Adrenal gland (tissue), 12 donors: Measurements from ENCODE around the gene SLC5A11. TPM values are rescaled to one million over a fixed set of nuclear protein-coding genes. Genes with fewer than 3 reads are reported as not detected.

Source experiments
- DNase-seq, 7 donors: peaks; one replicate each; pipeline ENCODE4 v3.0.0-alpha.2; 2019 to 2020
- H3K27ac ChIP-seq, 5 donors: fragments of 200-600 bp; sonication (generic) in 4 of 5; 1 replicate in 3 of 5; 2 replicates in 2 of 5; pipeline versions ENCODE4 v1.5.1 to v1.8.0; 2016 to 2020; ENCODE audit warnings: mild to moderate bottlenecking in 1 of 5
- H3K27me3 ChIP-seq: fragments of 200-600 bp; 2 replicates; pipeline ENCODE4 v1.8.0; 2021
- H3K36me3 ChIP-seq, 2 donors: fragments of 200-600 bp; replicated peaks in 1 of 2; 1 replicate in 1 of 2; 2 replicates in 1 of 2; pipeline versions ENCODE4 v1.5.1 to v1.8.0; 2018 to 2022
- H3K4me1 ChIP-seq, 2 donors: fragments of 200-600 bp; replicated peaks in 1 of 2; 1 replicate in 1 of 2; 2 replicates in 1 of 2; pipeline versions ENCODE4 v1.5.1 to v1.8.0; 2018 to 2021
- H3K4me3 ChIP-seq, 4 donors: fragments of 200-600 bp; sonication (generic) in 3 of 4; one replicate each; pipeline ENCODE4 v1.5.1; 2016 to 2018
- H3K9me3 ChIP-seq, 3 donors: fragments of 200-600 bp; sonication (generic) in 1 of 3; replicated peaks in 1 of 3; 1 replicate in 2 of 3; 2 replicates in 1 of 3; pipeline versions ENCODE4 v1.5.1 to v1.8.0; 2016 to 2021
- CTCF ChIP-seq, 6 experiments: fragments of 450-650 bp in 4 of 6; fragments of 200-600 bp in 2 of 6; sonication (generic) in 1 of 6; IDR thresholded peaks; 1 replicate in 5 of 6; 2 replicates in 1 of 6; pipeline versions ENCODE4 v1.5.1 to v1.8.0; 2016 to 2021; ENCODE audit warnings: antibody characterized with exemption in 6 of 6, mild to moderate bottlenecking in 2 of 6, moderate library complexity in 1 of 6
- POLR2A ChIP-seq, 2 donors: fragments of 450-650 bp; IDR thresholded peaks; one replicate each; pipeline ENCODE4 v1.6.1; 2017; ENCODE audit warnings: antibody characterized with exemption in 2 of 2, mild to moderate bottlenecking in 2 of 2, moderate library complexity in 1 of 2
- WGBS, 4 donors: extraction: QIAGEN DNeasy Blood & Tissue Kit in 2 of 4; methylation state at CpG; one replicate each; pipeline versions ENCODE4 v1.1.5 to v1.1.7; 2013 to 2017; 5-methylcytosine and 5-hydroxymethylcytosine counted together
- intact Hi-C, 2 donors: fragments of 100-400 bp; cut with DNase I; formaldehyde crosslinking; loops; one replicate each; pipeline versions ENCODE4 v1.14.1 to v1.15.0; 2022 to 2023
- polyA plus RNA-seq, 3 donors: library from polyadenylated mRNA; stranded (reverse); fragments of 200-250 nt in 2 of 3; fragments of 350-450 nt in 1 of 3; fragmentation: Illumina TruSeq in 1 of 3; extraction: RNeasy Lipid Tissue Mini Kit (QIAGEN cat#74804) in 1 of 3; gene quantifications; one replicate each; pipeline ENCODE4 v1.2.3, GENCODE V29; 2013 to 2014
- total RNA-seq, 9 donors: library from RNA; depleted of rRNA in 4 of 9; stranded (reverse); fragments of >200 nt in 4 of 9; fragments of 120-200 nt in 1 of 9; fragmentation: NEBNext Ultra II Directional in 1 of 9; extraction: Animal tissue kit (Norgen Biotek cat#: 25700) in 1 of 9; gene quantifications; one replicate each; pipeline versions ENCODE4 v1.1.0 to v1.2.4, GENCODE V29; 2013 to 2023
- donor health status: healthy with polysubstance abuse.
- donor health status: Bipolar disorder and iron deficiency.
- donor health status: DM: yes; HTN: yes; CAD: no.
- donor health status: DM: no; HTN: no; CAD: no.
- donor health status: DM: no; HTN: no; CAD: no.
- donor health status: DM: yes; HTN: yes; CAD: no.

SLC5A11 gene
- total and polyA plus RNA-seq, 12 donors: 0.17 to 0.57 (median 0.43) TPM; not detected in 8

- H3K4me3 ChIP-seq: no peak overlapping the region
- H3K9me3 ChIP-seq: no peaks in the 10 kb centered on the region
- H3K27ac ChIP-seq: no peak overlapping the region
- 67 to 91% (median 84%) methylated on average over 1 of the region's 1 CpG for WGBS, 4 donors
- no peaks in the 10 kb centered on the region for H3K4me1 ChIP-seq
- no peaks in the 10 kb centered on the region for H3K36me3 ChIP-seq
- no peak for DNase-seq
- TF ChIP-seq POLR2A (IDR thresholded peaks at IDR 0.05) (no peak), CTCF (IDR thresholded peaks at IDR 0.05) (no peak)
- no peaks in the 10 kb centered on the region for H3K27me3 ChIP-seq
- intact Hi-C loops: no loop called here
These were observed 15.7 kb downstream of the SLC5A11 start for GRCh38 chr16:24861461-24861860.

GRCh38 chr16:24863582-24864437 is 18.0 kb downstream of the SLC5A11 start:
- WGBS, 4 donors: 67 to 82% (median 79%) methylated on average over 3 of the region's 3 CpGs
- H3K27me3 ChIP-seq: no peaks in the 10 kb centered on the region
- TF ChIP-seq POLR2A (IDR thresholded peaks at IDR 0.05): no peak
- no peak for TF ChIP-seq CTCF (IDR thresholded peaks at IDR 0.05)

GRCh38 chr16:24869033-24869432 is 23.3 kb downstream of the SLC5A11 start:
- no peaks in the 10 kb centered on the region for H3K9me3 ChIP-seq
- no peak for TF ChIP-seq POLR2A (IDR thresholded peaks at IDR 0.05)
- TF ChIP-seq CTCF (IDR thresholded peaks at IDR 0.05): no peak
- no peaks in the 10 kb centered on the region for H3K27me3 ChIP-seq
- no peak overlapping the region for H3K27ac ChIP-seq
- DNase-seq: peak in 1 of 7 donors; percentile 23
- no peak overlapping the region for H3K4me3 ChIP-seq
- WGBS, 4 donors: 74 to 85% (median 78%) methylated on average over 8 of the region's 8 CpGs
- intact Hi-C loops: no loop called here
- H3K4me1 ChIP-seq: no peaks in the 10 kb centered on the region
- no peaks in the 10 kb centered on the region for H3K36me3 ChIP-seq

More at GRCh38 chr16:24863582-24864437, 18.0 kb downstream of the SLC5A11 start:
- Histone ChIP-seq H3K4me1 (no peaks in the 10 kb centered on the region), H3K9me3 (no peaks in the 10 kb centered on the region), H3K4me3 (no peak overlapping the region), H3K27ac (no peak overlapping the region), H3K36me3 (no peaks in the 10 kb centered on the region)
- DNase-seq: peak in 1 of 7 donors; percentile 17
- intact Hi-C loops: no loop called here

- Histone ChIP-seq H3K4me3 (no peak overlapping the region), H3K27me3 (no peaks in the 10 kb centered on the region), H3K4me1 (no peaks in the 10 kb centered on the region), H3K27ac (no peak overlapping the region), H3K9me3 (no peaks in the 10 kb centered on the region), H3K36me3 (no peaks in the 10 kb centered on the region)
- 90 to 96% (median 93%) methylated on average over 5 of the region's 5 CpGs for whole genome bisulfite sequencing, 4 donors
- TF ChIP-seq CTCF (IDR thresholded peaks at IDR 0.05) (no peak), POLR2A (IDR thresholded peaks at IDR 0.05) (no peak)
- intact Hi-C loops: no loop called here
- DNase-seq: peak in 1 of 7 donors; percentile 6
These were observed 26.1 kb downstream of the SLC5A11 start for GRCh38 chr16:24871891-24872290.
